GM21723 (cell line): ENCODE data around the gene TTC7B.
"Not testable (repeated sequence)": the region's sequence is repeated elsewhere in the genome, so short reads cannot be mapped to it uniquely, and the experiment has no call there.

Source experiments
- ATAC-seq: cut with Tn5 transposase; IDR thresholded peaks from one replicate; pipeline ENCODE4 v1.9.1; 2021; ENCODE audit warnings: mild to moderate bottlenecking, moderate library complexity; ENCODE audit not compliant: unreplicated experiment

Gene TTC7B

DNA sequence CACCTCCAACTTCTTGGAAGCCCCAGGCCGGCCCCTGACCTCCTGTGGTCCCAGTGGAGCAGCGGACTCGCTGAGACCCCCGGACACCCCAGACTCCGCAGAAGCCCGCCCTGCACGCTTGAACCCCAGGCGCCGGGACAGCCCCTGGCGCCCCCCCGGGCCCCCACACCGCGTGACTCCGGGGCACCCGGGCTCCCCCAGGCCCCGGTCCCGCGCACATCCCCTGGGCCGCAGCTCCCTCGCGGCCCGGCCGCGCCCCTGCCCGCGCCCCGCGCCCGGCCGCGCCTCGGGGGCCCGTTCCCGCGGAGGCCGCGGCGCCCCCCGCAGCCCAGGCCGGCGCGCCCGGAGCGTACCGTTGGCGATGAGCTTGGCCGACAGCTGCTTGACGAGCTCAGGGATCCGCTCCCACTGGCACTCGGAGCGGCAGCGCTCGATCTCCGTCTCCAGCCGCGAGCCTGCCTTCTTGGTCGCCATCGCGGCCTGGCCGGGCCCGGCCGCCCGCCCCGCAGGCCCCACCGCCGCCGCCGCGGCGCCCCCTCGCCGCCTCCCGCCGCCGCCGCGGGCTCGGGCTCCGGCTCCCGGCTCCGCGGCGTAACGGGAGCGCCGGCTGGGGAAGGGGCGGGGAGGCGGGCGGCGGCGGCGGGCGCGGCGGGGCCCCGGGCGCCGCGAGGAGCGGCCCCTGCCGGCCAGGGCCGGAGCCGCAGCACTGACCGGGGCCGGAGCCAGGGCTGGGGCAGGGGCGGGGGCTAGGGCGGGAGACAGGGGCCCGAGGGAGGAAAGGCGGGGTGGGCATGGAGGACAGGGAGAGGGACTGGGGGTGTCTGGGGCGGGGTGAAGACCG lies at the start of gene TTC7B:
Gene TTC7B, minus strand, starts transcription at position 609 of the 841 bp plus-strand sequence. Its CDS starts 135 bp downstream, at position 474.
- ATAC-seq: peak; percentile 69

DNA sequence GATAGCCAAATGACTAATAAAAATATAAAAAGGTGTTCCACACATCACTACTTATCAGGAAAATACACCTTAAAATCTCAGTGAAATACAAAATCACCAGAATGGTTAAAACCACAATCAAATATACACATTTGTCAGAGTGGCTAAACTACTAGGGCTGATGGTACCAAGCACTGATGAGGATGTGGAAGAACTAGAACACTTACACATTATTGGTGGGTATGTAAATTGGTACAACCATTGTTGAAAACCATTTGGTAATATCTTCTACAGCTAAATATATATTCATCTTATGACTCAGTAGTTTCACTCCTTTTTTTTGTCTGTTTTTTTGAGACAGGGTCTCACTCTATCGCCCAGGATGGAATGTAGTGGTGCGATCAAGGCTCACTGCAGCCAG lies 48.5 kb upstream of the TTC7B start:
- ATAC-seq: no peak

DNA sequence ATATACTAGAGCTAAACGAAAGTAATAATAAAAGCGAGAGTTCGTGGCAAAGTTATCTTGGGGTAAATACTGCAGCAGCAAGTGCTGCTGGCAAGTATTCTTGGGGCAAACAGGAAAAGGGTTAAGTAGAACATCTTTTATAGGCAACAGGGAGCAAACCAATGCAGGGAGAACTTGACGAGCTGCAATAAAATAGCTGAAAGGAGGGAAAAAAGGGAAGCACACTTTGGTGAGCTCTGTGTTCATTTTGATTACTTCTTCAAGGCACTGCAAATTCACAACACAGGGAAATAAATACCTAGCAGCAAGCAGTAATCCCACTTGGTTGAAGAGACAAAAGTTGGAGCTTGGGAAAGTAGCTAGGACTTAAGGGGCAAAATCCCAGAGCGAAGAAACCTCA lies 42.3 kb upstream of the TTC7B start:
- ATAC-seq: no peak

DNA sequence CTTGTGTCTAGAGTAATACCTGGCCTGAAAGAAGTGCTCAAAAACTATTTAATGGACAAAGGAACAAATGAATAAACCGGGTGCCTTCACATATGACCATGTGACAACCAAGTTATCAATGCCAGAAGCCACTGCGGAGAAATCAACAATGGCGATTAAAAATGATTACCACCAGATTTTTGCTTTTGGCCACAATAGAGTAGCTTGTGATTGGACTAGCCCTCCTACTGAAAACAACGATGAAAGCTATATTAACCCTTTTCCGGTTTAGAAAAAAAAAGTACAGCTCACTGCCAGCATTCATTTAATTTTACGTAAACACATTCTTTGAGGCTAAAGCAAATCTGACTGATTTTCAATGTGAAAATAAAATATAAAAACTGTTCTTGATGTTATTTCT lies 41.6 kb upstream of the TTC7B start:
- no peak for ATAC-seq

GRCh38 chr14:90856115-90856514 lies 39.9 kb upstream of the TTC7B start:
- not testable (repeated sequence) for ATAC-seq

DNA sequence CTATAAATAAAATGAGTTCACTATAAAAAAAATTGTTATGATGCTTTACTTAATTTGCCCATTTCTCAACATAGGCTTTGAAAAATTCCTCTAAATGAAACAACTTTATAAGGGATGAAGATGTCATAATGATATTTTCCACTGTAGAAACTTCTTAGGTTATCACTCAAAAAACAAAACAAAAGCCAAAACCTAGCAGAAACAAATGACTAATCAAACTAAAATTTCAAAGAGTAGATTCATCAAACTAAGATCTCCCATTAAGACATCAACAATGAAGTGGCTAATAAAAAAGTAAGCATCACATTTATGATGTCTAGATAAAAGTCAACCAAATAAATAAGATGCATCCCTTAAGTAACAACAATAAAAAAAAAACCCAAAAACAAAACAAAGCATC lies 36.9 kb upstream of the TTC7B start:
- no peak for ATAC-seq

- ATAC-seq: no peak
Measured at GRCh38 chr14:90851327-90852036, 35.3 kb upstream of the TTC7B start.

DNA sequence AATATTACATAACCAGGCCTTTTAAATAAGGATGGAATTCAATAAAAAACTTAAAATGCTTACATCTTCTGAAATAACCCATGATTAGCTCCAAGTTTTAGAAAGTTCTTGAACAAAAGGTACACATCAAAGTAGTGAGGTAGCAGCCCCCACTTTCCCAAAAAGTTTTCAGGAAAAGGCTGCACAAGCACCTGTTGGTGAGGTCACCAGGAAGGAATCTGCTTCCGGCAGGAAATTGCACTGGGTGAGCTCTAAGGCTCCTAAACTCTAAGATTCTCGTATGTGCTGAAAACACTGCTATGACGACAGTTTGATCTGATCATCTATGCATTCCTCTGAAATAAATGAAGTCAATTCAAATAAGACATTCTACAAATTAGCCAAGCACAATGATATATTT lies 34.3 kb upstream of the TTC7B start:
- ATAC-seq: no peak

DNA sequence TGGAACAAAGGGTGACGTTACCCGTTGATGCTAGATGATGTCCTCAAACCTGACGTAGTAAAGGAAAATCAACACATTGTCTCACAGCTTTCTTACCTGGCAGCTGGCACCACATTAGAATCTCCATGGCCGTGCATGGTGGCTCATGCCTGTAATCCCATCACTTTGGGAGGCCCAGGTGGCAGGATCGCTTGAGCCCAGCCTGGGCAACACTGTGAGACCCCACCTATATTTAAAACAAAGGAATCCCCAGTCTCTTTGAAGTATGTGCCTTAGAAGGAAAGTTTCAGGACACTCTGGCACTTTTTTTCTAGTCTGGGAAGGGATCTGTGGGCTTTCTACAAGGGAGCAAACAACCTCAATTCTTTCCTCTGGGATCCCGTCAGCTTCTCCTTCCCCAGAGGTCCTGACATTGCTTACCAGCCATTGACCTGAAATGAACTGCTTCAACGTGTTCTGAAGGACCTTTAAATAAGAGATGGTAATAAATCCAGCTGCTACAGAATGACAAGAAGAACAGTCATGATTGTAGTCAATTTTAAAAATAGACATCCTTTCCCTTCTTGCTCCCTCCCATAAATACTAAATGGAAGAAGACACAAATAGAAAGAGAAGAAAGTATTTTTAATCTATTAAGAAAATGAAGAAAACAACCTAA lies 33.7 kb upstream of the TTC7B start:
- ATAC-seq: no peak

GRCh38 chr14:90848944-90849731 lies 32.9 kb upstream of the TTC7B start:
- no peak for ATAC-seq

- no peak for ATAC-seq
Measured at GRCh38 chr14:90846511-90846910, 30.3 kb upstream of the TTC7B start.

- no peak for ATAC-seq
Measured at GRCh38 chr14:90844321-90844720, 28.1 kb upstream of the TTC7B start.

DNA sequence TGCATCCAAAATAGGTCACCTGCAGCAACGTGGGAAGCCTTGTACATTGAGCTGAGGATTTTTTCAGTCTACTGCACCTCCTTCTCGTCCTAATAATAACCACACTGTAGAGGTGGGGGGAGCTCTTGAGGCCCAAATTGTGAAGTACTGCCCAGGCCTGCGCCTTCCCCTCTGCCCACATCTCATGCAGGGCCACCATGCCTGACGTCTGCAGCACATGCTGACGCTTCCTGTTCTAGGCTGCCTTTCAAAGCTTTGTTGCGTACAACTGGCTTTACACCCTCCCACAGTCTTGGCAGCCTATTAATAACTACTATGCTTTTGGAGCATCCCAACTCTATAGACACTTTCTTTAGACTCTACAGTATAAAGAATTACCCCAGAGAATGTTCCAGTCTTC lies 26.5 kb upstream of the TTC7B start:
- no peak for ATAC-seq

DNA sequence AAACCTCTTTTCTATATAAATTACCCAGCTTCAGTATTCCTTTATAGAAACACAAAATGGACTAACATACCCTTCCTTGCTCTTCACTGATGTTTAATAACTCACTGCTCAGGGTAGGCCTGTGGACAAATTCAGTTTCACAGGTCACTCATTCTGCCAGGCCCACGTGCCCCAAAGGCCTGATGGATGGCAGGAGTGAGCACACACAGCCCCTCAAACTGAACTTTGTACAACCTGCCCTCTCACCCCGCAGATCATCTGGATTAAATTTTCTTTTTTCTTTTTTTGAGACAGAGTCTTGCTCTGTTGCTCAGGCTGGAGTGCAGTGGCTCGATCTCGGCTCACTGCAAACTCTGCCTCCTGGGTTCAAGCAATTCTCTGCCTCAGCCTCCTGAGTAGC lies 24.4 kb upstream of the TTC7B start:
- ATAC-seq: not testable (repeated sequence)

DNA sequence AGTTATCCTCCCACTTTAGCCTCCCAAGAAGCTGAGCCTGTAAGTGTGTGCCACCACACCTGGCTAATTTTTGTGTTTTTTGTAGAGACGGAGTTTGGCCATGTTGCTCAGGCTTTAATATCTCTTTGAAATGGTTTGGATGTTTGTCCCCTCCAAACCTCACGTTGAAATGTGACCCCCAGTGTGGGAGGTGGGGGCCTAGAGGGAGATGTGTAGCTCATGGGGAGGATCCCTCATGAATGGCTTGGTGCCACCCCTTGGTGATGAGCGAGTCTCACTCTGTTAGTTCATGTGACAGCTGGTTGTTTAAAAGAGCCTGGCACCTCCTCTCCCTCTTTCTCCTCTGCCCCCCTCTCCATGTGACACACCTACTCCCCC lies 23.6 kb upstream of the TTC7B start:
- ATAC-seq: no peak

GRCh38 chr14:90839024-90839888 lies 23.0 kb upstream of the TTC7B start:
- ATAC-seq: no peak

DNA sequence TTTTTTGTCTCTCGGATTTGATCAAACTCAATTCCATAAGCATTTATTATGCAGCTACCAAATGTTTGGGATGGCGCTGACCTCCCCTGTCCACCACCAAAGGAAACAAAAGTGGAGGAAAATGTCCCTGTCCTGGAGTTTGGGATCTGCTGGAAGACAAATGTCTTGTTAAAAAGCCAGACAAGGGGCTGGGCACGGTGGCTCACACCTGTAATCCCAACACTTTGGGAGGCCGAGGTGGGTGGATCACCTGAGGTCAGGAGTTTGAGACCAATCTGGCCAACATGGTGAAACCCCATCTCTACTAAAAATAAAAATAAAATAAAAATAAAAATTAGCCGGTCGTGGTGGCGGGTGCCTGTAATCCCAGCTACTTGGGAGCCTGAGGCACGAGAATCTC lies 22.3 kb upstream of the TTC7B start:
- not testable (repeated sequence) for ATAC-seq

DNA sequence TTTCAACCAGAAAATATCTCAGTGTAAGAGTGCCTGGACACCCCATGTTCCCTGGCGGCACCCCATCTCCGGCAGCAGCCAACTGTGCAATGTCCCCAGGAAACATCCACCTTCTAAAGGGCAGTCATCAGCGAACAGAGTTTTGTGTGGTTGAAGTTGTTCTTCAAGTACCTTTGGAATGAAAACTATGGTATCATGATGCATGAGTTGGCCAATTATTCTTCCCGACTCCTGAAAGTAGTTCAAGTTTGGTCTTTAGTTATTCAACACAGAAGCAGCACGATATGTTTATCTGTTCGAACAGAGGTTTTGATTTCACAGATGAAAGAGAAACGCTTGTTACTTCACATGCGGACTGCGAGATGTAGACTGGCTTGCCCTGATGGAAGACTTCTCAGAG lies 21.1 kb upstream of the TTC7B start:
- no peak for ATAC-seq

- no peak for ATAC-seq
Measured at GRCh38 chr14:90836692-90837063, 20.4 kb upstream of the TTC7B start.

- no peak for ATAC-seq
Measured at GRCh38 chr14:90831821-90832220, 15.6 kb upstream of the TTC7B start.
